SJCRH30 (cell line): Measurements from ENCODE around the gene JADE2. TPM values are rescaled to one million over a fixed set of nuclear protein-coding genes. Genes with fewer than 3 reads are reported as not detected.

ENCODE experiments used
- DNase-seq, 2 experiments: peaks; one replicate each; pipeline ENCODE4 v3.0.0-alpha.2; 2015 to 2020
- H3K27ac ChIP-seq: fragments of 250-450 bp; sonication (Bioruptor Pico); 2 replicates; pipeline ENCODE4 v1.5.1; 2020; ENCODE audit warnings: mild to moderate bottlenecking, moderate library complexity
- H3K27me3 ChIP-seq: fragments of 250-450 bp; sonication (Bioruptor Pico); 2 replicates; pipeline ENCODE4 v1.5.1; 2020; ENCODE audit warnings: mild to moderate bottlenecking, moderate library complexity
- H3K36me3 ChIP-seq: fragments of 250-450 bp; sonication (Bioruptor Pico); 2 replicates; pipeline ENCODE4 v1.5.1; 2020; ENCODE audit warnings: mild to moderate bottlenecking, moderate library complexity
- H3K4me1 ChIP-seq: fragments of 250-450 bp; sonication (Bioruptor Pico); 2 replicates; pipeline ENCODE4 v1.5.1; 2020; ENCODE audit warnings: mild to moderate bottlenecking, moderate library complexity
- H3K4me3 ChIP-seq: fragments of 250-450 bp; sonication (Bioruptor Pico); 2 replicates; pipeline ENCODE4 v1.5.1; 2020; ENCODE audit warnings: mild to moderate bottlenecking, moderate library complexity
- H3K9me3 ChIP-seq: fragments of 250-450 bp; sonication (Bioruptor Pico); replicated peaks from 2 replicates; pipeline ENCODE4 v1.5.1; 2020; ENCODE audit warnings: mild to moderate bottlenecking, moderate library complexity
- total RNA-seq: library from RNA; depleted of rRNA; stranded (reverse); fragments of >200 nt; shearing (Covaris generic); gene quantifications from 2 replicates; pipeline ENCODE4 v1.2.3, GENCODE V29; 2014

The JADE2 gene
- total RNA-seq, 1 experiment from 2014 or later, result 1.6 TPM

- H3K4me1 ChIP-seq, result no peaks in the 10 kb centered on the region
- peaks cover 5% of the 10 kb centered on the region; the same call in 1 of the 2 replicates for H3K27me3 ChIP-seq
- no peak overlapping the region for H3K27ac ChIP-seq
- no peaks in the 10 kb centered on the region for H3K36me3 ChIP-seq
- H3K9me3 ChIP-seq, result no peaks in the 10 kb centered on the region
- DNase-seq, result no peak
- H3K4me3 ChIP-seq, result no peak overlapping the region
Measured at GRCh38 chr5:134572811-134573210, 47.3 kb downstream of the JADE2 start.

- no peaks in the 10 kb centered on the region for H3K9me3 ChIP-seq
- no peaks in the 10 kb centered on the region for H3K36me3 ChIP-seq
- no peak for DNase-seq
- no peaks in the 10 kb centered on the region for H3K4me1 ChIP-seq
- H3K27me3 ChIP-seq, result no peaks in the 10 kb centered on the region
- no peak overlapping the region for H3K27ac ChIP-seq
- no peak overlapping the region for H3K4me3 ChIP-seq
Measured at GRCh38 chr5:134574521-134574920, 49.1 kb downstream of the JADE2 start.

GRCh38 chr5:134575316-134575715 is 49.8 kb downstream of the JADE2 start:
- Histone ChIP-seq H3K36me3 (no peaks in the 10 kb centered on the region), H3K4me1 (no peaks in the 10 kb centered on the region)

GRCh38 chr5:134576386-134577021 is 51.0 kb downstream of the JADE2 start:
- Histone ChIP-seq H3K4me1 (no peaks in the 10 kb centered on the region), H3K4me3 (no peak overlapping the region), H3K9me3 (no peaks in the 10 kb centered on the region), H3K27ac (no peak overlapping the region), H3K36me3 (no peaks in the 10 kb centered on the region), H3K27me3 (no peaks in the 10 kb centered on the region)
- no peak for DNase-seq

More at GRCh38 chr5:134575316-134575715, 49.8 kb downstream of the JADE2 start:
- DNase-seq, result no peak
- Histone ChIP-seq H3K4me3 (no peak overlapping the region), H3K27me3 (no peaks in the 10 kb centered on the region), H3K27ac (no peak overlapping the region), H3K9me3 (no peaks in the 10 kb centered on the region)

GRCh38 chr5:134577022-134577795 is 51.7 kb downstream of the JADE2 start:
- H3K9me3 ChIP-seq, result no peaks in the 10 kb centered on the region
- H3K27ac ChIP-seq, result no peak overlapping the region
- peak in 1 of 2 experiments; percentile 19 for DNase-seq
- H3K27me3 ChIP-seq, result no peaks in the 10 kb centered on the region
- H3K4me3 ChIP-seq, result no peak overlapping the region
- H3K4me1 ChIP-seq, result no peaks in the 10 kb centered on the region
- no peaks in the 10 kb centered on the region for H3K36me3 ChIP-seq

- DNase-seq, result peak; percentile 74 to 87
- no peaks in the 10 kb centered on the region for H3K9me3 ChIP-seq
- H3K27ac ChIP-seq, result no peak overlapping the region
- no peak overlapping the region for H3K4me3 ChIP-seq
- no peaks in the 10 kb centered on the region for H3K4me1 ChIP-seq
- H3K27me3 ChIP-seq, result no peaks in the 10 kb centered on the region
- no peaks in the 10 kb centered on the region for H3K36me3 ChIP-seq
Measured at GRCh38 chr5:134577796-134578577, 52.5 kb downstream of the JADE2 start.

GRCh38 chr5:134578578-134579283 is 53.3 kb downstream of the JADE2 start:
- H3K4me1 ChIP-seq, result no peaks in the 10 kb centered on the region
- no peaks in the 10 kb centered on the region for H3K9me3 ChIP-seq
- no peak for DNase-seq
- no peak overlapping the region for H3K4me3 ChIP-seq
- no peaks in the 10 kb centered on the region for H3K36me3 ChIP-seq
- H3K27me3 ChIP-seq, result no peaks in the 10 kb centered on the region
- no peak overlapping the region for H3K27ac ChIP-seq

- Histone ChIP-seq H3K4me1 (no peaks in the 10 kb centered on the region), H3K36me3 (no peaks in the 10 kb centered on the region), H3K4me3 (no peak overlapping the region), H3K27ac (no peak overlapping the region), H3K27me3 (no peaks in the 10 kb centered on the region), H3K9me3 (no peaks in the 10 kb centered on the region)
- no peak for DNase-seq
Measured at GRCh38 chr5:134579284-134579771, 53.9 kb downstream of the JADE2 start.

GRCh38 chr5:134580001-134580460 is 54.6 kb downstream of the JADE2 start:
- DNase-seq, result no peak
- H3K27ac ChIP-seq, result no peak overlapping the region
- no peak overlapping the region for H3K4me3 ChIP-seq
- no peaks in the 10 kb centered on the region for H3K36me3 ChIP-seq
- no peaks in the 10 kb centered on the region for H3K27me3 ChIP-seq
- no peaks in the 10 kb centered on the region for H3K9me3 ChIP-seq
- no peaks in the 10 kb centered on the region for H3K4me1 ChIP-seq

GRCh38 chr5:134581241-134581981 is 55.9 kb downstream of the JADE2 start:
- no peaks in the 10 kb centered on the region for H3K4me1 ChIP-seq
- H3K4me3 ChIP-seq, result no peak overlapping the region
- no peaks in the 10 kb centered on the region for H3K9me3 ChIP-seq
- no peaks in the 10 kb centered on the region for H3K27me3 ChIP-seq
- no peak overlapping the region for H3K27ac ChIP-seq
- H3K36me3 ChIP-seq, result no peaks in the 10 kb centered on the region
- no peak for DNase-seq

GRCh38 chr5:134582281-134582680 is 56.8 kb downstream of the JADE2 start:
- Histone ChIP-seq H3K9me3 (no peaks in the 10 kb centered on the region), H3K36me3 (no peaks in the 10 kb centered on the region), H3K4me1 (no peaks in the 10 kb centered on the region), H3K27ac (no peak overlapping the region), H3K27me3 (no peaks in the 10 kb centered on the region), H3K4me3 (no peak overlapping the region)
- no peak for DNase-seq

GRCh38 chr5:134582941-134583340 is 57.5 kb downstream of the JADE2 start:
- Histone ChIP-seq H3K4me3 (no peak overlapping the region), H3K4me1 (no peaks in the 10 kb centered on the region), H3K36me3 (no peaks in the 10 kb centered on the region), H3K27me3 (no peaks in the 10 kb centered on the region), H3K9me3 (no peaks in the 10 kb centered on the region), H3K27ac (no peak overlapping the region)
- DNase-seq, result no peak

- Histone ChIP-seq H3K36me3 (no peaks in the 10 kb centered on the region), H3K9me3 (no peaks in the 10 kb centered on the region), H3K4me3 (no peak overlapping the region), H3K4me1 (no peaks in the 10 kb centered on the region), H3K27ac (no peak overlapping the region), H3K27me3 (no peaks in the 10 kb centered on the region)
- DNase-seq, result no peak
Measured at GRCh38 chr5:134583766-134584165, 58.3 kb downstream of the JADE2 start.

- H3K4me1 ChIP-seq, result no peaks in the 10 kb centered on the region
- no peak overlapping the region for H3K27ac ChIP-seq
- no peaks in the 10 kb centered on the region for H3K9me3 ChIP-seq
- no peak for DNase-seq
- no peaks in the 10 kb centered on the region for H3K27me3 ChIP-seq
- H3K4me3 ChIP-seq, result no peak overlapping the region
- no peaks in the 10 kb centered on the region for H3K36me3 ChIP-seq
Measured at GRCh38 chr5:134584662-134585061, 59.2 kb downstream of the JADE2 start.
